Panc1 (cell line): ENCODE results near the gene TBCD. TPM values are rescaled to one million over a fixed set of nuclear protein-coding genes. Genes with fewer than 3 reads are reported as not detected.

Experiments
- ATAC-seq: fragments of 200-7000 bp; cut with Tn5 transposase; 2 replicates; pipeline ENCODE4 v1.9.1; 2020; ENCODE audit warnings: mild to moderate bottlenecking, moderate library complexity
- BruUV-seq: library from RNA; stranded (reverse); fragments of 400-500 nt; replicated peaks from 2 replicates; lab custom pipeline; 2021; lab: Mats Ljungman, UMichigan
- CTCF ChIA-PET: fragments of 300-600 bp; sonication (Branson Sonifier 250); formaldehyde crosslinking; loops from one replicate; lab custom pipeline; 2022; ENCODE audit warnings: antibody characterized with exemption; lab: Charles Lee
- POLR2A ChIA-PET: fragments of 300-600 bp; sonication (Branson Sonifier 250); formaldehyde crosslinking; loops from one replicate; lab custom pipeline; 2022; ENCODE audit warnings: antibody characterized with exemption; lab: Charles Lee
- DNase-seq: peaks from one replicate; pipeline ENCODE4 v3.0.0-alpha.2; 2010; ENCODE audit warnings: low read depth, low spot score
- H3K27ac ChIP-seq: 2 replicates; pipeline ENCODE4 v1.5.1; 2011; ENCODE audit warnings: mild to moderate bottlenecking, low read length, inconsistent platforms
- H3K27me3 ChIP-seq: fragments of 200-500 bp; sonication (Bioruptor generic); 2 replicates; pipeline ENCODE4 v1.6.0; 2014; ENCODE audit warnings: low read length, inconsistent platforms; ENCODE audit not compliant: control insufficient read depth, insufficient read depth
- H3K36me3 ChIP-seq: fragments of 200-500 bp; sonication (Bioruptor generic); 2 replicates; pipeline ENCODE4 v1.5.1; 2014; ENCODE audit warnings: inconsistent platforms, mild to moderate bottlenecking, low read length, moderate library complexity; ENCODE audit not compliant: control insufficient read depth, insufficient read depth
- H3K4me1 ChIP-seq: 2 replicates; pipeline ENCODE4 v1.5.1; 2011; ENCODE audit warnings: inconsistent platforms, mild to moderate bottlenecking, low read length, moderate library complexity; ENCODE audit not compliant: control insufficient read depth, insufficient read depth
- H3K4me3 ChIP-seq, 2 experiments: 2 replicates each; pipeline ENCODE4 v1.5.1; 2011 to 2012; ENCODE audit warnings: low read depth in 2 of 2, low read length in 2 of 2, mild to moderate bottlenecking in 2 of 2, inconsistent platforms in 1 of 2, moderate library complexity in 1 of 2
- H3K9me3 ChIP-seq: fragments of 200-500 bp; sonication (Bioruptor generic); 2 replicates; pipeline ENCODE4 v1.5.1; 2014; ENCODE audit warnings: low read depth, mild to moderate bottlenecking, inconsistent platforms, low read length, moderate library complexity; ENCODE audit not compliant: control insufficient read depth, insufficient read depth
- POLR2AphosphoS5 ChIP-seq: IDR thresholded peaks from 2 replicates; pipeline ENCODE4 v1.6.1; 2012; ENCODE audit warnings: mild to moderate bottlenecking, low read depth, low read length, moderate library complexity
- SIN3A ChIP-seq: IDR thresholded peaks from 2 replicates; pipeline ENCODE4 v1.6.1; 2012; ENCODE audit warnings: low read depth, mild to moderate bottlenecking, low read length, moderate library complexity, borderline replicate concordance; ENCODE audit not compliant: insufficient read depth
- TCF7L2 ChIP-seq: IDR thresholded peaks from 2 replicates; pipeline ENCODE4 v1.6.1; 2011; ENCODE audit warnings: mild to moderate bottlenecking, low read depth, low read length, inconsistent platforms
- in situ Hi-C: cut with HindIII; loops from 2 replicates; pipeline ENCODE4 v1.10.0; 2016; ENCODE audit warnings: low sequenced_read_pairs, low pct_unique_long_range_greater_than_20kb
- intact Hi-C: fragments of 100-400 bp; cut with micrococcal nuclease; formaldehyde crosslinking; loops from one replicate; pipeline ENCODE4 v1.10.0; 2022; ENCODE audit not compliant: unreplicated experiment
- total RNA-seq: library from RNA; stranded (reverse); gene quantifications from one replicate; pipeline ENCODE4 v1.2.1, GENCODE V29; 2021; ENCODE audit not compliant: unreplicated experiment
- TF ChIP-seq, protein P1 (sequence below): fragments of 450-650 bp; IDR thresholded peaks from 2 replicates; pipeline ENCODE4 v1.5.1; 2017; ENCODE audit warnings: mild to moderate bottlenecking
- TF ChIP-seq, protein P2 (sequence below), 2 experiments: IDR thresholded peaks; 2 replicates each; pipeline ENCODE4 v1.6.1; 2011 to 2012; ENCODE audit warnings: low read depth in 2 of 2, control low read depth in 1 of 2, low read length in 1 of 2, mild to moderate bottlenecking in 1 of 2, moderate library complexity in 1 of 2; ENCODE audit not compliant: insufficient read depth in 1 of 2

TBCD gene
- total RNA-seq, 1 experiment from 2014 or later: 186 TPM

DNA sequence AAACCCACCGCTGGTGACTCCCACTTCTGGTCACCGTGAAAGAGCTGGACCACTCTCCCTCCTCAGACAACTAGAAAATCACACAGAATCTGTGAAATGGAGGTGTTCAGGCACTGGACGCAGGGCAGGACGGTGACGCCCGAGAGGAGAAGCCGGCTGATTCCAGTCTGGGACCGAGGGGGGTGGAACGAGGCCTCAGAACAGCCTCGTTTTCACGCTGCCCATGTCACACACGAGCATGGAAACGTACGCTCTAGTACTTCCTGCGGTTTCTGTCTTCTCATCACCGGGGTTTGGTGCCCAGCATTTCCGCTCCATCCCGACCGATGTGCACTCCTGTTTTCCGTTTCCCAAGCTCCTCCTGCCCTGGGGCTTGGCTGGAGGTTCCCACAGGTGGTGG lies 225.7 kb downstream of the TBCD start:
- in situ Hi-C loops (no loop called here), intact Hi-C loops (no loop called here)
- ChIA-PET POLR2A (no interaction called here), CTCF (no interaction called here)
- H3K4me3 ChIP-seq: no peak overlapping the region
- no peaks in the 10 kb centered on the region for H3K27me3 ChIP-seq
- no peaks in the 10 kb centered on the region for H3K4me1 ChIP-seq
- no peak for DNase-seq
- H3K27ac ChIP-seq: no peak overlapping the region
- no TSS peak for BruUV-seq
- TF ChIP-seq, protein P1, sequence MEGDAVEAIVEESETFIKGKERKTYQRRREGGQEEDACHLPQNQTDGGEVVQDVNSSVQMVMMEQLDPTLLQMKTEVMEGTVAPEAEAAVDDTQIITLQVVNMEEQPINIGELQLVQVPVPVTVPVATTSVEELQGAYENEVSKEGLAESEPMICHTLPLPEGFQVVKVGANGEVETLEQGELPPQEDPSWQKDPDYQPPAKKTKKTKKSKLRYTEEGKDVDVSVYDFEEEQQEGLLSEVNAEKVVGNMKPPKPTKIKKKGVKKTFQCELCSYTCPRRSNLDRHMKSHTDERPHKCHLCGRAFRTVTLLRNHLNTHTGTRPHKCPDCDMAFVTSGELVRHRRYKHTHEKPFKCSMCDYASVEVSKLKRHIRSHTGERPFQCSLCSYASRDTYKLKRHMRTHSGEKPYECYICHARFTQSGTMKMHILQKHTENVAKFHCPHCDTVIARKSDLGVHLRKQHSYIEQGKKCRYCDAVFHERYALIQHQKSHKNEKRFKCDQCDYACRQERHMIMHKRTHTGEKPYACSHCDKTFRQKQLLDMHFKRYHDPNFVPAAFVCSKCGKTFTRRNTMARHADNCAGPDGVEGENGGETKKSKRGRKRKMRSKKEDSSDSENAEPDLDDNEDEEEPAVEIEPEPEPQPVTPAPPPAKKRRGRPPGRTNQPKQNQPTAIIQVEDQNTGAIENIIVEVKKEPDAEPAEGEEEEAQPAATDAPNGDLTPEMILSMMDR: no peak
- TF ChIP-seq TCF7L2 (no peak), SIN3A (no peak), POLR2AphosphoS5 (no peak)
- TF ChIP-seq, protein P2, sequence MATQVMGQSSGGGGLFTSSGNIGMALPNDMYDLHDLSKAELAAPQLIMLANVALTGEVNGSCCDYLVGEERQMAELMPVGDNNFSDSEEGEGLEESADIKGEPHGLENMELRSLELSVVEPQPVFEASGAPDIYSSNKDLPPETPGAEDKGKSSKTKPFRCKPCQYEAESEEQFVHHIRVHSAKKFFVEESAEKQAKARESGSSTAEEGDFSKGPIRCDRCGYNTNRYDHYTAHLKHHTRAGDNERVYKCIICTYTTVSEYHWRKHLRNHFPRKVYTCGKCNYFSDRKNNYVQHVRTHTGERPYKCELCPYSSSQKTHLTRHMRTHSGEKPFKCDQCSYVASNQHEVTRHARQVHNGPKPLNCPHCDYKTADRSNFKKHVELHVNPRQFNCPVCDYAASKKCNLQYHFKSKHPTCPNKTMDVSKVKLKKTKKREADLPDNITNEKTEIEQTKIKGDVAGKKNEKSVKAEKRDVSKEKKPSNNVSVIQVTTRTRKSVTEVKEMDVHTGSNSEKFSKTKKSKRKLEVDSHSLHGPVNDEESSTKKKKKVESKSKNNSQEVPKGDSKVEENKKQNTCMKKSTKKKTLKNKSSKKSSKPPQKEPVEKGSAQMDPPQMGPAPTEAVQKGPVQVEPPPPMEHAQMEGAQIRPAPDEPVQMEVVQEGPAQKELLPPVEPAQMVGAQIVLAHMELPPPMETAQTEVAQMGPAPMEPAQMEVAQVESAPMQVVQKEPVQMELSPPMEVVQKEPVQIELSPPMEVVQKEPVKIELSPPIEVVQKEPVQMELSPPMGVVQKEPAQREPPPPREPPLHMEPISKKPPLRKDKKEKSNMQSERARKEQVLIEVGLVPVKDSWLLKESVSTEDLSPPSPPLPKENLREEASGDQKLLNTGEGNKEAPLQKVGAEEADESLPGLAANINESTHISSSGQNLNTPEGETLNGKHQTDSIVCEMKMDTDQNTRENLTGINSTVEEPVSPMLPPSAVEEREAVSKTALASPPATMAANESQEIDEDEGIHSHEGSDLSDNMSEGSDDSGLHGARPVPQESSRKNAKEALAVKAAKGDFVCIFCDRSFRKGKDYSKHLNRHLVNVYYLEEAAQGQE (IDR thresholded peaks at IDR 0.05; ENCODE audit: insufficient read depth in 1 of 2, low read depth in 2 of 2, low read length in 1 of 2): no peak
- ATAC-seq: no peak
- H3K9me3 ChIP-seq: no peaks in the 10 kb centered on the region
- no peaks in the 10 kb centered on the region for H3K36me3 ChIP-seq

DNA sequence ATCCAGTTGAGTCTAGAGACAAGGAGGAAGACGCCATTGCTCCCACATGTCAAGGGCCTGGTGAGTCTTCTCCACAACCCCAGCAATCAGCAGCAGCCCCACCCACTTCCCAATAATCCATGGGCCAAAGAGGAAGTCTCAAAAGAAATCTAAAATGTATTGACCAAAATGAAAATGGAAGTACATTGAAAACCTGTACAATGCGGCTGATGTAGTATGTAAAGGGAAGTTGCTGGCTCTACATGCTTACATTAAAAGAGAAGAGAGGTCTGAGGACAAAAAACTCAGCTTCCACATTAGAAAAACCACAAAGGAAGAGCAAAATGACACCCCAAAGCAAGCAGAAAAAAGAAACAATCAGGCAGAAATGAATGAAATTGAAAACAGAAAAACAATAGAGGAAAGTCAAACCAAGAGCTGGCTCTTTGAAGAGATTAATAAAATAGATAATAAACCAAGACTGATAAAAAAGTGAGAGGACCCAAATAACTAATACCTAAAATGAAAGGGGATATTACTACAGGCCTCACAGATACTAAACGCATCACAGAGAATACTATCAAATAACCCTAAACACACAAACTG lies 227.0 kb downstream of the TBCD start:
- Histone ChIP-seq H3K27me3 (no peaks in the 10 kb centered on the region), H3K36me3 (no peaks in the 10 kb centered on the region), H3K27ac (no peak overlapping the region), H3K9me3 (no peaks in the 10 kb centered on the region), H3K4me3 (no peak overlapping the region), H3K4me1 (no peaks in the 10 kb centered on the region)
- no peak for DNase-seq
- intact Hi-C loops: no loop called here
- TF ChIP-seq, protein P2 (IDR thresholded peaks at IDR 0.05; ENCODE audit: insufficient read depth in 1 of 2, low read depth in 2 of 2, low read length in 1 of 2): no peak
- TF ChIP-seq TCF7L2 (no peak), POLR2AphosphoS5 (no peak), SIN3A (no peak)
- TF ChIP-seq, protein P1: no peak
- BruUV-seq: no TSS peak
- no peak for ATAC-seq
- in situ Hi-C loops: no loop called here
- CTCF ChIA-PET: no interaction called here
- POLR2A ChIA-PET: no interaction called here
